Muscle of arm (tissue), 14 donors: ENCODE results near the gene PDE10A. TPM values are rescaled to one million over a fixed set of nuclear protein-coding genes. Genes with fewer than 3 reads are reported as not detected.

Source experiments
- DNase-seq: peaks from one replicate; pipeline ENCODE4 v3.0.0-alpha.2; 2013
- long read RNA-seq, 11 donors: transcript quantifications; one replicate each; lab custom pipeline, GENCODE V29; 2026
- polyA plus RNA-seq, 12 donors: library from polyadenylated mRNA; unstranded; fragments of 120-200 nt; gene quantifications; one replicate each; pipeline ENCODE4 v1.2.1, GENCODE V29; 2013; ENCODE audit not compliant: insufficient read length in 12 of 12

PDE10A gene
- polyA plus RNA-seq, result 10 to 100 TPM in 6 of 12 donors, 1 to 10 TPM in 5, not detected in 1; 6.9 to 13.1 (median 10.4) TPM
- long read RNA-seq, donor 1, result 0 reads
- long read RNA-seq, donor 2, full-length matches to known transcripts, result 1 of 1 reads
- long read RNA-seq, donor 2, partial matches to known transcripts, result 0 of 1 reads
- long read RNA-seq, donor 2, other reads (novel, unspliced or antisense), result 0 of 1 reads
- long read RNA-seq, donor 3, result 0 reads
- long read RNA-seq, donor 4, result 0 reads
- long read RNA-seq, donor 5, full-length matches to known transcripts, result 1 of 1 reads
- long read RNA-seq, donor 5, partial matches to known transcripts, result 0 of 1 reads
- long read RNA-seq, donor 5, other reads (novel, unspliced or antisense), result 0 of 1 reads
- long read RNA-seq, donor 6, result 0 reads
- long read RNA-seq, donor 7, full-length matches to known transcripts, result 2 of 2 reads
- long read RNA-seq, donor 7, partial matches to known transcripts, result 0 of 2 reads
- long read RNA-seq, donor 7, other reads (novel, unspliced or antisense), result 0 of 2 reads
- long read RNA-seq, donor 8, result 0 reads
- long read RNA-seq, donor 9, result 0 reads
- long read RNA-seq, donor 10, result 0 reads
- long read RNA-seq, donor 11, full-length matches to known transcripts, result 1 of 1 reads
- long read RNA-seq, donor 11, partial matches to known transcripts, result 0 of 1 reads
- long read RNA-seq, donor 11, other reads (novel, unspliced or antisense), result 0 of 1 reads

DNA sequence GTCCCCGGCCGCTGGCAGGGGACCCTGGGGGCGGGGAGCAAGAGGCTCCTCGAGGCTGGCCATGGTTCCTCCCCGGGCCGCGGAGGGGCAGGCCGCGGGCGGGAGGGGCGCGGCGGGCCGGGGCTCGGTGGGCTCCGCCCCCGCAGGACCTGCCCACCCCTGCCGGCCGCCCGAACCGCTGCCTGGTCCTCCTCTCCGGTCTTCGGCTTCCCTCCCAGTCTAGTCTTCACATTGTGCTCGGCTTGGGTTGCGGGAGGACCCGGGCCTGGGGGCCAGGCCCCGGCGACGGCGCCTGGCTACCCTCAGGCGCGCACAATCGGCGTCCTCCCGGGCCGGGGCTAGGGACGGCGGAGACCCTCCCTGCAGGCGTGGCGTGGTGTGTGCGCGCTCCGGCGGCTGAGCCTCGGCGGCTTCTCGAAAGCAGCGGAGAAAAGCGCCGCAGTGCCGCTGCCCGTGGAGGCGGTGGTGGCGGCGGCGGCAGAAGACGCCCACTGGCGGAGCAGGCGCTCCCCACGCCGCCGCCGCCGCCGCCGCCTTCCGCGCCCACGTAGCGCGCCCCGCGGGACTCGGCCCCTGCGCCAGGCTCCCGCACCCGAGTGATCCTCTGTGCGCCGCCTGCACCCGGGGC lies at the start of gene PDE10A:
TSS of gene PDE10A (minus strand) at position 493 of the 628 bp plus-strand sequence. CDS start at position 63, 430 bp downstream.
- peak; percentile 67 for DNase-seq

DNA sequence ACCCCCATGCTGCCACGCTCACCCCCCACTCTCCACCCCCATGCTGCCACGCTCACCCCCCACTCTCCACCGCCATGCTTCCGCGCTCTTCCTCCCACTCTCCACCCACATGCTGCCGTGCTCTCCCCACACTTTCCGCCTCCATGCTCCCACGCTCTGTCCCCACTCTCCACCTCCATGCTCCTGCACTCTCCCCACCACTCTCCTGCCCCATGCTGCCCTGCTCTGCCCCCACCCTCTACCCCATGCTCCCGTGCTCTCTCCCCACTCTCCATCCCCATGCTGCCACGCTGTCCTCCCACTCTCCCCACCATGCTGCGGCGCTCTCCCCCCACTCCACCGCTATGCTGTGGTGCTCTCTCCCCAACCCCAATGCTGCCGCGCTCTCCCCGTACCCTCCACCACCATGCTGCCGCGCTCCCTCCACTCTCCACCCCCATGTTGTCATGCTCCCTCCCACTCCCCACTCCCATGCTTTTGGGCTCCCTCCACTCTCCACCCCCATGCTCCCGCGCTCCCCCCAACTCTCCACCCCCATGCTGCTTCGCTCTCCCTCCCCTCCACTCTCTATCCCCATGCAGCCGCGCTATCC lies 46.0 kb upstream of the PDE10A start:
- DNase-seq, result no peak

DNA sequence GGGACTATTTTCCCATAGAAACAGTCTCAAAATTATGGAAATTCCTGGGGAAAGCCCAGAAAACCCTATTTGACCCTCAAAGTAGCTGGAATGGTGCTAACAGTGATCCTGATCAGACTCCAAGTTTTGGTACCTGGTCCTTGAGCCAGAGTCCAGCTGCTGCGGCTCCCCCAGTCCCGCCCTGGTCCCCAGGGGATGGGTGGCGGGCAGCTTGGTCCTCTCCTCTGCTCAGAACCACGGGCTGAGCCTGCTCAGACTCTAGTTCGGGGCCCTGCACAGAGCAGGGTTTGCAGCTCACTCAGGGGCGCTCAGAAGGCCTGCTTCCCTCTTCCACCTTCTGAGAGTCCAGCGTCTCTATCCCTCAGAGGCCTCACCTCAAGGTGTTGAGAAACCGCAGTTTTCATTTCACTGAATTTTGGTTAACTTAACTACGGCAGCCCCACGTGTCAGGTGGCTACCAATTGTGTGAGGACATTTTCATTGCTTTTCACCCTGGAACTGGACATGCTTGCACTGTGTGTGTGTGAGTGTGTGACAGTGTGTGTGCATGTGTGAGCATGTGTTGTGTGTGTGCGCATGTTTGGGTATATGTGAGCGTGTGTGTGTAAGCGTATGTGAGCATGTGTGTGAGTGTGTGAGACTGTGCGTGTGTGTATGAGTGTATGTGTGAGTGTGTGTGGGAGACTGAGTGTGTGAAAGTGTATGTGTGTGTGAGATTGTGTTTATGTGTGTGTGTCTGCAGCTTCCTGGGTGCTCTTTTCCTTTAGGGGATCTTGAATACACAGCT lies 44.2 kb upstream of the PDE10A start:
- DNase-seq, result no peak

DNA sequence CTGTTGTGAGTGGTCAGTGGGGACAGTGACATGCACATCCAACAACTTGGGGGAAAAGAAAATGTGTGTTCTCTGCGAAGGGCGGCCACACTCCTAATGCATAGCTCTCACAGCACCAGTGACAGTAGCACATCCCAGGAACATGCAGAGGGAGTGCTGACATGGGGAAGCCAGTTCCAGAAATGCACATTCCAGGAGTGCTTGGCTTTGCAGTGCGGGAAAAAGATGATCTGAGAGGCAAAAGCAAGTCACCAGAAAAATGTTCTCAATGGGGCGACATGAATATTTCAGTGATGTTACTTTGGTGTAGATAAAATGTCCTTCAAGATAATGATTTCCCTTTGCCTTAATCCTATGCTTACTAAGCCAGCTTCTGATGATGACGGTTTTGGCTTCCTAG lies 42.9 kb upstream of the PDE10A start:
- no peak for DNase-seq

DNA sequence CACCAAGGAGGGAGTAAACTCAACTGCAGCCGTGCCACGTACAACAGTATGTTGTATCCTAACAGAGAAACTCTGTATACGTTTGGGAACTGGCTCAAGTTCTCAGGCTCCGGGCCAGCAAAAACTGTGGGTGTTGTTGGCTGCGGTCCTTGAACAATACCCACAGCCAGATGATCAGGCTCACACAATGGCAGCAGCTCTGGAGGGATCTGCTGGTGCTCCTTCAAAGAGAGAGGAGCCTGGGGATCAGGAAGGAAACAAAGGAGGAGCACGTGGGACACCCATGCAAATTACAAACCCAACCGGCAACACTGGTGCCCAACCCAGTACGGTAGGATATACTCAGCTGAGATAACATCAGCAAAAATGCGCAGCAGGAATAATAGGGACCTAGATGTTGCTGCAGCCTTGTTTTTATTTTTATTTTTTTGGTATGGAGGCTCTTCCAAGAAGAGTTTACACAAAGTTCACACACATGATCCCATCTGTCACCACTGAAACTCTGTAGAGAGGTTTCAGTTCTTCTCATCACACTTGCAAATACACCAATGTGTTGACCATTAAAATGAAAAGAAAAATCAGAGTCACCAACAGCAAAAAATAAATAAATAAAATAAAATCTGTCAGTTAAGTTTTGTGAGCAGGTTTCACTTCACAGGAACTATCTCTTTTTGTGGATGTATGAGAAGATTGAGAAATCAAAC lies 41.2 kb upstream of the PDE10A start:
- DNase-seq, result no peak

DNA sequence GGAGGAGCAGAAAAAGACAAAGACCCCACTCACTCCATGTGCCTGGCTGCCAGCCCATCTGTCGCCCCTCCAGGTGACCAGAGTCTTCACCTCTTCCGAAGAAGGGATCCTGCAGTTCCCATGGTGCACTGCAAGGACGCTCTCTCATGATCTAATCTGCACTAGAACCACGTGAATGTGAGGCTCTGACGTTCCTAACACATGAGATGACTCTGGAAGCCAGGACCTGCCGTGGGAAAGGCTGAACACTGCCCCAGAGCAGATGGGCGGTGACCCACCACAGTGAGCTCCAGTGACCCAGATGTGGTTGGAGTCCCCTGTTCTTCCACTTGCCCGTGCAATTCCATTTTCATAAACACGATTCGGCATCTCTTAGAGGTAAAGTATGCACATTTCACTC lies 39.6 kb upstream of the PDE10A start:
- no peak for DNase-seq

DNA sequence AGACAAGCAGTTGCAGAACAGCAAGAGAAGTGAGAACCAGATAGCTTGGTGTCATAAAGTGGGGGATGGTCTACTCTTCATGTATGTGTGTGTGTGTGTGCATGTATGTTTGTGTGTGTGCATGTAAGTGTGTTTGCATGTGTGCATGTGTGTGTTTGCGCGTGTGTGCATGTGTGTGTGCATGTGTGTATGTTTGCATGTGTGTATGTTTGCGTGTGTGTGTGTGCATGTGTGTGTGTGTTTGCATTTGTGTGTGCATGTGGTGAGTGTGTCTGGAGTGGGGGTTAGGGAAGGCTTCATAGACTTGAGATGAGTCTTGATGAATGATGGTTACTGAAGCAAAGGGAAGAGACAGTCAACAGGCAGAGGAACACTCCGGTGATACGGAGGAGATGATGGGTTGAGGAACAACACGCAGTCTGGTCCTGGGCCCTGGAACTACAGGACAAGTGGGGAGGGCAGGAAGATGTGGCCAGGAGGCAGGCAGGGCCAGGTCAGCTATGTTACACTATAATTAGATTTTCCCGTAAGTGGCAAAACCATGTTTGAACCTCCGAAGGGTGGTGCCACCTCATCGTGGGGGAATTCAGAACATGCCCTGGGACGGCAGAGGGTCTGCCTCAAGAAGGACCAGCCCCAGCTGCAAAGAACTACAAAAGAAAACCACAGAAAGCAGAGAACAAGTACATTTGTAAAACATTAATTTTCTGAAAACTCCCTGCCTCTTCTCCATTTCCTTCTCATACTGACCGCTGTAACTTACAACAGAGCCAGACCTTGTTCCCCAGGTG lies 38.7 kb upstream of the PDE10A start:
- no peak for DNase-seq

DNA sequence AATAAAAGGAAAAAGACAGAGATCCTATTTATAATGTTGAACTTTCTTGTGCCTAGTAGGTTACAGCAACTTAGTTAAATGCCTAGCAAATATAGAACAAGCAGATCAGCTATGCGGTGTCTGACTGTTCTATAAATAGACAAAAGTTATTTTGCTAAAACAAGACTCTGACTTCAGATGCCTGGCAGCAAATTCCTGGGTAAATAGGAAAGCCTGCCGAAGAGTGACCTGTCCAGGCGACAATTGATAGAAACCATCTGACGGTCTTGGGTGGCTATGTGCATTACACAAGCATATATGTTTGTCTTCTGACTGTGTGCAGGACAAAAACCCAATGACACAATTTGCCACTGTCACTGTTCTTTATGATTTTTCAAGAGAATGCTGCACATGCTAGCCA lies 38.0 kb upstream of the PDE10A start:
- no peak for DNase-seq

DNA sequence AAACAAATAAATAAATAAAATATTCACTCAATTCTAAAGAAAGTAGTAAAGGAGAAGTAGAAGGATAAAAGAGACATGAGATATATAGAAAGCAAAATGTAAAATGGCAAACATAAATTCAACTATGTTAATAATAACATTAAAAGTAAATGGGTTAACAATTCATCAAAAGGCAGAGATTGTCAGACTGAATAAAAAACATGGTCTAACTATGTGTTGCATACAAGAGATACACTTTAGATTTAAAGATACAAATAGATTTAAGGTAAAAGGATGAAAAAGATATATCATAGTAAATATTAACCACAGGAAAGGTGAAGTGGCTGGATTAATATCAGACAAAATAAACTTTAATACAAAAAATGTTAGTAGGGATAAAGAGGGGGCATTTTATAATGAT lies 35.8 kb upstream of the PDE10A start:
- no peak for DNase-seq

DNA sequence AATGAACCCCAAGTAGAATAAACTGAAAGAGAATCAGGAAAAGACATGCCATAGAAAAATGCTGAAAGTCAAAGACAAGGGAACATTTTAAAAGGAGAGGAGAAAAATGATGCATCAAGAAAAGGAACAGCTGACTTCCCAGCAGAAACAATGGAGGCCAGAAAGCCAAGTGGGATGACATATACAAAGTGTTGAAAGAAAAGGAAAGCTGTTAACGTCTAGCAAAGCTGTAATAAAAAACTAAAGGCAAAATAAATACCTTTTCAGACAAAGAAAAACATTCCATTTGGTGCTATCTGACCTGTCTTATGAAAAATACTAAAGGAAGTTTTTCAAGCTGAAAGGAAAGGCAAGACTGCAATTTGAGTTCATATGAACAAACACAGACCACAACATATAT lies 34.1 kb upstream of the PDE10A start:
- no peak for DNase-seq

DNA sequence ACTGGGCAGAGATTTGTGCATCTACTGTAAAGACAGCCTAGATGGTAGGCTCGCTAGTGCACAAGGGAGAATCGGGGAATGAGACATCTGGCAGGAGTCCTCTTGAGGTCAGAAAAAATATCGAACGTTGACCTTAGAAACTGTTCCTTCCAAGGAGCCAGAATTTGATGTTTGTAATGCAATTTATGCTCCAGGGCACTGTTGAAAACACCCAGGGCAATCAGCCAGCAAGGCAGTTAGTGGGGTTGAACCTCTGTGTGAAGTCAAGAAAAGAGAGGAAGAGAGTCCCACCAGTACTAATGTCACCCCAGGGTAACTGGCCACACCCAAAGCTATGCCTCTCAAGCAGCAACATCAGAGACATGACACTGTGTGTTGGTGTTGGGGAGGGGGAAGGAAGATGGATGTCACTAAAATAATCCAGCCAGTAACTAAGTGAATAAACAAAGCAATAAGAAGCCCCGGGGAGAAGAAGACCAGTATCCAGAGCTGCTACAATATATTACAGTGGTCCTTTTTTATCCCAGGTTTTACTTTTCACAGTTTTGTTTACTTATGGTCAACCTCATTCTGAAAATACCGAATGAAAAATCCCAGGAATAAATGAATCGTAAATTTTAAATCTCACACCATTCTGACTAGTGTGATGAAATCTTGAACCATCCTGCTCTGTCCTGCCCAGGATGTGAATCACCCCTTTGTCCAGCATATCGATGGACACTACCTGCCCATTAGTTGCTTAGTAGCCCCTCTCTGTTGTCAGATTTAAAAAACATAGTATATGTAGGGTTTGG lies 32.9 kb upstream of the PDE10A start:
- DNase-seq, result no peak

DNA sequence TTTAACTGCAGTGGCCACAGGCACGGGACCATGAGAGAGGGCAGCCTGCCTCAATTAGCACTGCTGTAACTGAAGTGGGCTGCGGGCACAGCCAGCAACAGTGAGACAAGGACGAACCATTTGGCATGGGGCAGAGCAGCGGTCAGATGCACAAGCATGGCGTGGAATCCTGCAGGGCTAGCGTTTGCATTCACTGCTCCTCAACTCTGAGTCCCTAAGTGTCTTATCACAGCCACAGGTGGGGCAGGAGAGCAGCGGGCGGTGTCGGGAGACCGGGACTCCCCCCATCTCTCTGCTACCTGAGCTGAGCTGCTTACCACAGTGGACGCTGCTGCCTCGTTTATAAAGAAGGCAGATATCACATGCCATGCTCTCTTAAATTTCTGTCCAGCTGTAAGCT lies 31.3 kb upstream of the PDE10A start:
- DNase-seq, result no peak

DNA sequence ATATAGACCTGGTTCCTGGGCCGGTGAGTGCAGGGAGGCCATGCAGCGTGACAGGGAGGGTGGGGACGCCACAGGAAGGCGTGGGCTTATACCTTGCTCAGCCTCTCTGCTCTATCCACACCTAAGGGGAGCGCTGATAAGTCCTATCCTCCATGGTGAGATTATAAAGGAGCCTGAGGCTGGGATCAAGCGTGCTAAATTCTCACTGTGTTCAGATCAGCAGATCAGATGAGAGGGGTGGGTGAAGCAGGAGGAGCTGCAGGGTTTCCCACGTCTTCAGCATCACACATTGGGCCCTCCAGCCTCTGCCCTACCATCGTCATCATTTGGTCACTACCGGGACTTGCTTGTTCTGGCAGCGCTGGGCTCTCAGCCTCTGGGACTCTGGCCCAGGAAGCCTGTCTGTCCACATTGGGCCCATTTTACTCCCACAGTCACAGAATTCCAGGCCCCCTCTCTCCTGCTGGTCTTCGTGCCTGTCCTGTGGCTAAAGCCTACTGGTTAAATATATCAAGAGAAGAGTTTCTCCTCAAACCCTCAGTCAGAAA lies 29.1 kb upstream of the PDE10A start:
- no peak for DNase-seq

DNA sequence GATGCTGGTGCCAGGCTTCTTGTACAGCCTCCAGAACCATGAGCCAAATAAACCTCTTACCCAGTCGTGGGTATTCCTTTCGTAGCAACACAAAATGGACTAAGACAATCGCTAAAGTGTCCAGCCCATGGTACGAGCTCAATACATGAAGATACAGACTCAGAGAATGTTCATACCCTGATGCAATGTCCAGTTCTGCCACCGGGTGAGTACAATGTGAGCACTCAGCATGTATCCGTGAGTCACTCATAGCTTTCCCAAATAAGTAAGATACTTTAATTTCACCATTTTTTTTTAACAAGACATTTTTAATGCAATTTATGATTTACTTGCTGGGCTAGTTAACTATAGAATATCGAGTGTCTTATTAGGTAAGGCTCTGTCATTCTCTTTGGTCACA lies 26.7 kb upstream of the PDE10A start:
- DNase-seq, result no peak

DNA sequence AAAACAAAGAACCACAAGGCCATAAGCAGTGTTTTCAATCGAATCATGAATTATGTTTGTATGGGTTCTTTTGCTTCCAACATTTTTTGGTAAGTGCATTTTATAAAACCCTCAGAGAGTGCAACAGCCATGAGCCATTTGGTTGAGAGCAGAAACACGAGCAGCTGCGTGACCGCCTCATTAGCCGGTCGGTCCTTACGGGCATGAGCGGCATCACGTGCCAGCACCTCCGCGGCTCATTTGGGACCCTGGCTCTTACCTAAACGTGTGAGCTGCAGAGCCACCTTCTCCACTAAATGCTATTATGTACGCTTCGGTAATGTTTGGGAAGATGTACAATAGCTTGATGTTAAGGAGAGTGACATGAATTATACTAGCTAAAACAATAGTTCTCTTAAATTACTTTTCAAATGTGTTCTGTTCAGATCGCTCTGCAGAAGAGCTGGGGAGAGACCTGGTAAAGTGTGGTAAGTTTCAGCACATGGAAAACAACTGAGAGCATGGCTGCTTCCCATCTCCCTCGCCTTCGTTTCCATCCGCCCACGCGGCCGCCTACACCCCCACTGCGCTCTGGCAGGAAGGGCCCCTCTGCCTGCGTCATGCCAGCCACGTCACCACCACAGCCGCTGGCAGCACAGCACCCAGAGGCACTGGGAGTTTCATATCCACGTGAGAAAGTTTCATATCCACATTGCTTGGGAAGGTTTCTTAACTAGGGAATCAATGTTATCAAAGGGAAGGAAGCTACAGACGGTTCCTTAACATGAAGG lies 23.7 kb upstream of the PDE10A start:
- no peak for DNase-seq

DNA sequence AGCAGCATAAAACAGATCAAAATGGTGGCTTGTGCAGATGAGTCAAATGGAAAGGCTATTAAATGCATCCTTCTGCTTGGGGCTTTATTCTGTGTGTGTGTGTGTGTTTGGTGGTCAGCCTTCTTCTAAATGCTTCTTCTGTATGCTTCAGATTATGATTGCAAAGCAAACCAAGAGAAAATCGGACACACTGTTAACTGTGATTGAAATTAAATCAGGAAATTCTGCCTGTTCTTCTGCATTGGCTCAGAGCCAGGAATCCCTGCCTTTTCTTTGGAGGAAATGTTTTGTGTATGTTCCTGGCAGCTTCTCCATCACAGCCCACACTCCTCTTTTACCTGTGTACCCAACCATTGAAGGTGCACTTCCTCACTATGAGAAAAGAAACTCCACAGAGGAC lies 22.3 kb upstream of the PDE10A start:
- no peak for DNase-seq

DNA sequence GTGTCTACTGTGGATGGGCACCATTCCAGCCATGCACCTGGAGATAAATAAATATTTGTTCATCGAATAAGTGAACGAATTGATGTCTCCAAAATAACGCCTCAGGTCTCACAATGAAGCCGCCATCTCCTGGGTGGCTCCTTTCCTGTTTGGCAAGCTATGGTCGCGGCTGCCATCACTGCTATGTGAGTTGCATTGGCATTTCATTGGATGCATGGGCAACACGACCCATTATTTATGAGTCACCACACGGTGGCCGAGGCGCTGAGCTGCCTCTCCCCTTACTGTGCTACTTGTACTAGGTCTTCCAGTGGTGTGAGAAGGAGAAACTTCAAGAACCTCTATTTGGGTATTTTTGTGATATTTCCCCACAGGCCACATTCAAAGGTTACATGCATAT lies 21.3 kb upstream of the PDE10A start:
- no peak for DNase-seq

DNA sequence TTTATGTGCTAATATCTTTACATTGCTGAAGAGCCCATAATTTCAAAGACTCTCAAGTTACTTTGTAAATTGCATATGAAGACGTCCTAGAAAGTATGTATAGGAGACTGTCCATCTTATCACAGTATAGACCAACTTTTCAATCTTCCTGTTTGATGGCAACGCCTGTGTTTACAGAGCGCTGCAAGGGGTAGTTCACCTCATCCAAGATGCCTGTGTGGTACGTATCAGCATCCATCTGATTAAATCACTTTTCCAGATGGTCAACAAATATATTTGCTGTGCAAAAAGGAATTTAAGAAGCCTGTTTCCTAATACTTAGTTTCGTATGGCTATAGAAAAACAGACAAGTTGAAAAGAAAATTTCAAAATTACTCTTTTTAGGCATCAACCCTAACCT lies 17.9 kb upstream of the PDE10A start:
- DNase-seq, result no peak
